K562 (cell line): ENCODE measurements around the gene PRDM1.

ENCODE experiments used
- COPS2 ChIP-seq: fragments of 450-650 bp; conservative IDR thresholded peaks from 2 replicates; pipeline ENCODE4 v1.6.1; 2016; ENCODE audit warnings: mild to moderate bottlenecking, moderate library complexity
- CREB1 ChIP-seq, 2 experiments: sonication (generic) in 1 of 2; formaldehyde crosslinking in 1 of 2; IDR thresholded peaks; 2 replicates each; pipeline versions ENCODE4 v1.6.1 to v1.8.0; 2012 to 2022; ENCODE audit warnings: inconsistent platforms in 1 of 2, mild to moderate bottlenecking in 1 of 2, missing genetic modification reagents in 1 of 2, moderate library complexity in 1 of 2
- KAT8 ChIP-seq: fragments of 450-650 bp; IDR thresholded peaks from 2 replicates; pipeline ENCODE4 v1.6.1; 2016; ENCODE audit warnings: low read depth, mild to moderate bottlenecking
- PHF20 ChIP-seq: fragments of 450-650 bp; IDR thresholded peaks from 2 replicates; pipeline ENCODE4 v1.6.1; 2018; ENCODE audit not compliant: partially characterized antibody
- RB1 ChIP-seq: fragments of 450-650 bp; IDR thresholded peaks from 2 replicates; pipeline ENCODE4 v1.6.1; 2017; ENCODE audit warnings: low read depth, mild to moderate bottlenecking
- RBFOX2 ChIP-seq: fragments of 200-400 bp; formaldehyde crosslinking; IDR thresholded peaks from 2 replicates; pipeline ENCODE4 v1.6.1; 2017; ENCODE audit warnings: low read depth, mild to moderate bottlenecking, low read length, moderate library complexity
- SMARCA5 ChIP-seq: fragments of 450-650 bp; IDR thresholded peaks from 2 replicates; pipeline ENCODE4 v1.6.1; 2016
- SREBF2 ChIP-seq: sonication (generic); formaldehyde crosslinking; IDR thresholded peaks from 2 replicates; pipeline ENCODE4 v1.4.0; 2020; ENCODE audit warnings: mild to moderate bottlenecking, missing genetic modification reagents
- ZFP30 ChIP-seq: fragments of 250-450 bp; sonication (Bioruptor Pico); IDR thresholded peaks from 2 replicates; pipeline ENCODE4 v1.8.0; 2022; ENCODE audit warnings: moderate library complexity, mild to moderate bottlenecking, inconsistent platforms, borderline replicate concordance
- ZNF263 ChIP-seq: sonication (generic); formaldehyde crosslinking; IDR thresholded peaks from 2 replicates; pipeline ENCODE4 v1.8.0; 2022; ENCODE audit warnings: mild to moderate bottlenecking, missing genetic modification reagents, borderline replicate concordance
- ZNF512 ChIP-seq: IDR thresholded peaks from 2 replicates; pipeline ENCODE4 v1.6.1; 2016; ENCODE audit warnings: missing genetic modification characterization, missing compliant biosample characterization
- ZNF780A ChIP-seq: fragments of 250-450 bp; sonication (Bioruptor Pico); IDR thresholded peaks from 2 replicates; pipeline ENCODE4 v1.5.0; 2021; ENCODE audit warnings: mild to moderate bottlenecking

- TF ChIP-seq COPS2 (no peak), PHF20 (no peak), ZNF263 (CRISPR knock-in tag) (no peak), SREBF2 (CRISPR knock-in tag) (no peak), SMARCA5 (no peak), RB1 (no peak), ZNF512 (no peak), KAT8 (no peak), ZFP30 (no peak), ZNF780A (no peak), CREB1 (IDR thresholded peaks at IDR 0.05) (no peak), CREB1 (CRISPR knock-in tag; IDR thresholded peaks at IDR 0.05) (no peak), RBFOX2 (no peak)
Observed at GRCh38 chr6:106126482-106126881, 40.3 kb downstream of the PRDM1 start.
